Hepatocyte (in vitro differentiated cells): ENCODE data around the gene CAMK4.

Experiments used
- CTCF ChIP-seq: fragments of 200-600 bp; sonication (generic); IDR thresholded peaks from 2 replicates; pipeline ENCODE4 v1.5.1; 2016; ENCODE audit warnings: antibody characterized with exemption, mild to moderate bottlenecking; ENCODE audit not compliant: poor library complexity
- EZH2 ChIP-seq: fragments of 200-600 bp; sonication (generic); IDR thresholded peaks from 2 replicates; pipeline ENCODE4 v1.6.1; 2016; ENCODE audit warnings: antibody characterized with exemption, mild to moderate bottlenecking, borderline replicate concordance

- no peak for TF ChIP-seq CTCF
- TF ChIP-seq EZH2 = no peak
Observed at GRCh38 chr5:111379391-111379816, 155.2 kb downstream of the CAMK4 start.
